NCI-H128 (cell line): Measurements from ENCODE around the gene CAVIN4.

Experiments
- DNase-seq: peaks from one replicate; lab custom pipeline; 2025; ENCODE audit not compliant: unreplicated experiment; lab: John Stamatoyannopoulos, UW

The CAVIN4 gene

GRCh38 chr9:100589582-100589981, 11.7 kb downstream of the CAVIN4 start:
- no peak for DNase-seq

GRCh38 chr9:100590481-100590880, 12.6 kb downstream of the CAVIN4 start:
- DNase-seq, result no peak

GRCh38 chr9:100591139-100591538, 13.3 kb downstream of the CAVIN4 start:
- DNase-seq, result no peak

GRCh38 chr9:100591639-100592412, 13.9 kb downstream of the CAVIN4 start:
- no peak for DNase-seq

GRCh38 chr9:100595391-100596199, 17.7 kb downstream of the CAVIN4 start:
- peak; percentile 76 for DNase-seq

- no peak for DNase-seq
These were observed 19.4 kb downstream of the CAVIN4 start for GRCh38 chr9:100597236-100597635.

GRCh38 chr9:100598641-100599145, 20.8 kb downstream of the CAVIN4 start:
- DNase-seq, result peak; percentile 81

- DNase-seq, result peak; percentile 7
These were observed 22.7 kb downstream of the CAVIN4 start for GRCh38 chr9:100600521-100601079.

GRCh38 chr9:100601216-100601615, 23.3 kb downstream of the CAVIN4 start:
- DNase-seq, result peak; percentile 48

GRCh38 chr9:100602342-100602801, 24.5 kb downstream of the CAVIN4 start:
- peak; percentile 17 for DNase-seq

- no peak for DNase-seq
These were observed 27.5 kb downstream of the CAVIN4 start for GRCh38 chr9:100605405-100605804.

GRCh38 chr9:100619194-100619593, 41.3 kb downstream of the CAVIN4 start:
- DNase-seq, result no peak

GRCh38 chr9:100619665-100620064, 41.8 kb downstream of the CAVIN4 start:
- no peak for DNase-seq

GRCh38 chr9:100623969-100624368, 46.1 kb downstream of the CAVIN4 start:
- no peak for DNase-seq

- no peak for DNase-seq
These were observed 49.1 kb downstream of the CAVIN4 start for GRCh38 chr9:100626949-100627348.

- no peak for DNase-seq
These were observed 59.9 kb downstream of the CAVIN4 start for GRCh38 chr9:100637787-100638186.
